Panc1 (cell line): ENCODE data around the gene INTS13. TPM values are rescaled to one million over a fixed set of nuclear protein-coding genes. Genes with fewer than 3 reads are reported as not detected.

Source experiments
- ATAC-seq: fragments of 200-7000 bp; cut with Tn5 transposase; 2 replicates; pipeline ENCODE4 v1.9.1; 2020; ENCODE audit warnings: mild to moderate bottlenecking, moderate library complexity
- BruUV-seq: library from RNA; stranded (reverse); fragments of 400-500 nt; replicated peaks from 2 replicates; lab custom pipeline; 2021; lab: Mats Ljungman, UMichigan
- CTCF ChIA-PET: fragments of 300-600 bp; sonication (Branson Sonifier 250); formaldehyde crosslinking; loops from one replicate; lab custom pipeline; 2022; ENCODE audit warnings: antibody characterized with exemption; lab: Charles Lee
- POLR2A ChIA-PET: fragments of 300-600 bp; sonication (Branson Sonifier 250); formaldehyde crosslinking; loops from one replicate; lab custom pipeline; 2022; ENCODE audit warnings: antibody characterized with exemption; lab: Charles Lee
- DNase-seq: peaks from one replicate; pipeline ENCODE4 v3.0.0-alpha.2; 2010; ENCODE audit warnings: low read depth, low spot score
- H3K27ac ChIP-seq: 2 replicates; pipeline ENCODE4 v1.5.1; 2011; ENCODE audit warnings: mild to moderate bottlenecking, low read length, inconsistent platforms
- H3K27me3 ChIP-seq: fragments of 200-500 bp; sonication (Bioruptor generic); 2 replicates; pipeline ENCODE4 v1.6.0; 2014; ENCODE audit warnings: low read length, inconsistent platforms; ENCODE audit not compliant: control insufficient read depth, insufficient read depth
- H3K36me3 ChIP-seq: fragments of 200-500 bp; sonication (Bioruptor generic); 2 replicates; pipeline ENCODE4 v1.5.1; 2014; ENCODE audit warnings: inconsistent platforms, mild to moderate bottlenecking, low read length, moderate library complexity; ENCODE audit not compliant: control insufficient read depth, insufficient read depth
- H3K4me1 ChIP-seq: 2 replicates; pipeline ENCODE4 v1.5.1; 2011; ENCODE audit warnings: inconsistent platforms, mild to moderate bottlenecking, low read length, moderate library complexity; ENCODE audit not compliant: control insufficient read depth, insufficient read depth
- H3K4me3 ChIP-seq, 2 experiments: 2 replicates each; pipeline ENCODE4 v1.5.1; 2011 to 2012; ENCODE audit warnings: low read depth in 2 of 2, low read length in 2 of 2, mild to moderate bottlenecking in 2 of 2, inconsistent platforms in 1 of 2, moderate library complexity in 1 of 2
- H3K9me3 ChIP-seq: fragments of 200-500 bp; sonication (Bioruptor generic); 2 replicates; pipeline ENCODE4 v1.5.1; 2014; ENCODE audit warnings: low read depth, mild to moderate bottlenecking, inconsistent platforms, low read length, moderate library complexity; ENCODE audit not compliant: control insufficient read depth, insufficient read depth
- CTCF ChIP-seq: fragments of 450-650 bp; IDR thresholded peaks from 2 replicates; pipeline ENCODE4 v1.5.1; 2017; ENCODE audit warnings: mild to moderate bottlenecking
- POLR2AphosphoS5 ChIP-seq: IDR thresholded peaks from 2 replicates; pipeline ENCODE4 v1.6.1; 2012; ENCODE audit warnings: mild to moderate bottlenecking, low read depth, low read length, moderate library complexity
- REST ChIP-seq, 2 experiments: IDR thresholded peaks; 2 replicates each; pipeline ENCODE4 v1.6.1; 2011 to 2012; ENCODE audit warnings: low read depth in 2 of 2, control low read depth in 1 of 2, low read length in 1 of 2, mild to moderate bottlenecking in 1 of 2, moderate library complexity in 1 of 2; ENCODE audit not compliant: insufficient read depth in 1 of 2
- SIN3A ChIP-seq: IDR thresholded peaks from 2 replicates; pipeline ENCODE4 v1.6.1; 2012; ENCODE audit warnings: low read depth, mild to moderate bottlenecking, low read length, moderate library complexity, borderline replicate concordance; ENCODE audit not compliant: insufficient read depth
- TCF7L2 ChIP-seq: IDR thresholded peaks from 2 replicates; pipeline ENCODE4 v1.6.1; 2011; ENCODE audit warnings: mild to moderate bottlenecking, low read depth, low read length, inconsistent platforms
- in situ Hi-C: cut with HindIII; loops from 2 replicates; pipeline ENCODE4 v1.10.0; 2016; ENCODE audit warnings: low sequenced_read_pairs, low pct_unique_long_range_greater_than_20kb
- intact Hi-C: fragments of 100-400 bp; cut with micrococcal nuclease; formaldehyde crosslinking; loops from one replicate; pipeline ENCODE4 v1.10.0; 2022; ENCODE audit not compliant: unreplicated experiment
- total RNA-seq: library from RNA; stranded (reverse); gene quantifications from one replicate; pipeline ENCODE4 v1.2.1, GENCODE V29; 2021; ENCODE audit not compliant: unreplicated experiment

INTS13 gene
- total RNA-seq, 1 experiment from 2014 or later, result 55.9 TPM

- H3K27ac ChIP-seq, result no peak overlapping the region
- in situ Hi-C loops (no loop called here), intact Hi-C loops (no loop called here)
- no peaks in the 10 kb centered on the region for H3K4me1 ChIP-seq
- CTCF ChIA-PET, result interaction anchor here (0.6 kb wide), 1 partner anchor 117 kb away, joined by 7 read pairs; no protein-coding TSS in a partner anchor
- POLR2A ChIA-PET, result no interaction called here
- no peaks in the 10 kb centered on the region for H3K9me3 ChIP-seq
- BruUV-seq, result no TSS peak
- DNase-seq (no peak), ATAC-seq (no peak)
- no peaks in the 10 kb centered on the region for H3K36me3 ChIP-seq
- H3K27me3 ChIP-seq, result no peaks in the 10 kb centered on the region
- H3K4me3 ChIP-seq, result no peak overlapping the region
- TF ChIP-seq TCF7L2 (no peak), SIN3A (no peak), POLR2AphosphoS5 (no peak), CTCF (no peak), REST (IDR thresholded peaks at IDR 0.05; ENCODE audit: insufficient read depth in 1 of 2, low read depth in 2 of 2, low read length in 1 of 2) (no peak)
Observed at GRCh38 chr12:26869104-26869494, 68.7 kb downstream of the INTS13 start.

GRCh38 chr12:26868447-26869103 lies 69.2 kb downstream of the INTS13 start:
- intact Hi-C loops, result no loop called here
- ATAC-seq, result no peak
- no peak for DNase-seq
- BruUV-seq, result no TSS peak
- ChIA-PET POLR2A (no interaction called here), CTCF (no interaction called here)
- Histone ChIP-seq H3K9me3 (no peaks in the 10 kb centered on the region), H3K4me1 (no peaks in the 10 kb centered on the region), H3K27ac (no peak overlapping the region), H3K36me3 (no peaks in the 10 kb centered on the region), H3K27me3 (no peaks in the 10 kb centered on the region), H3K4me3 (no peak overlapping the region)
- TF ChIP-seq CTCF, result no peak
- no peak for TF ChIP-seq SIN3A
- no peak for TF ChIP-seq TCF7L2
- TF ChIP-seq REST (IDR thresholded peaks at IDR 0.05; ENCODE audit: insufficient read depth in 1 of 2, low read depth in 2 of 2, low read length in 1 of 2), result no peak
- TF ChIP-seq POLR2AphosphoS5, result no peak
- in situ Hi-C loops, result no loop called here
